Measurements from ENCODE around the gene EVI5L. TPM values are rescaled to one million over a fixed set of nuclear protein-coding genes. Genes with fewer than 3 reads are reported as not detected.

Gene EVI5L
- total RNA-seq, 3 donors from 2014 or later: 7.5 to 12.5 (median 9.2) TPM

DNA sequence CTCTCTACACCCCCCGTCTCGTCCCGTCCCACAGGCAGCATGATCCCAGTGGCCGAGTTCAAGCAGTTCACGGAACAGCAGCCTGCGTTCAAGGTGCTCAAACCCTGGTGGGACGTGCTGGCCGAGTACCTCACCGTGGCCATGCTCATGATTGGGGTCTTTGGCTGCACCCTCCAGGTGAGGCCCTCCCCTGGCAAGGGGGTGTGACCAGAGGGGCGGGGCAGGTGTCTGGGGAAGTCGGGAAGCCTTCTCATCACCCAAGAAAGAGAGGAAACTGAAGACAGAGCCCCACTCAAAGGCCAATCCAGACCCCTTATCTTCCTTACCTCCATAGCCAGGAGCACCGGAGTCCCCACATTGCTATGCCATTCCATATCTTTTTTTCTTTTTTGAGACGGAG is 65.5 kb downstream of the EVI5L start:
- Histone ChIP-seq H3K36me3 (no peaks in the 10 kb centered on the region), H3K4me1 (no peaks in the 10 kb centered on the region), H3K9me3 (no peaks in the 10 kb centered on the region), H3K27ac (peak overlapping the region; percentile 83 to 84), H3K27me3 (no peaks in the 10 kb centered on the region), H3K4me3 (no peak overlapping the region)
- intact Hi-C loops (cut with DNase I; ENCODE audit: low total_unique reads): no loop called here
- TF ChIP-seq, protein P1, sequence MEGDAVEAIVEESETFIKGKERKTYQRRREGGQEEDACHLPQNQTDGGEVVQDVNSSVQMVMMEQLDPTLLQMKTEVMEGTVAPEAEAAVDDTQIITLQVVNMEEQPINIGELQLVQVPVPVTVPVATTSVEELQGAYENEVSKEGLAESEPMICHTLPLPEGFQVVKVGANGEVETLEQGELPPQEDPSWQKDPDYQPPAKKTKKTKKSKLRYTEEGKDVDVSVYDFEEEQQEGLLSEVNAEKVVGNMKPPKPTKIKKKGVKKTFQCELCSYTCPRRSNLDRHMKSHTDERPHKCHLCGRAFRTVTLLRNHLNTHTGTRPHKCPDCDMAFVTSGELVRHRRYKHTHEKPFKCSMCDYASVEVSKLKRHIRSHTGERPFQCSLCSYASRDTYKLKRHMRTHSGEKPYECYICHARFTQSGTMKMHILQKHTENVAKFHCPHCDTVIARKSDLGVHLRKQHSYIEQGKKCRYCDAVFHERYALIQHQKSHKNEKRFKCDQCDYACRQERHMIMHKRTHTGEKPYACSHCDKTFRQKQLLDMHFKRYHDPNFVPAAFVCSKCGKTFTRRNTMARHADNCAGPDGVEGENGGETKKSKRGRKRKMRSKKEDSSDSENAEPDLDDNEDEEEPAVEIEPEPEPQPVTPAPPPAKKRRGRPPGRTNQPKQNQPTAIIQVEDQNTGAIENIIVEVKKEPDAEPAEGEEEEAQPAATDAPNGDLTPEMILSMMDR (IDR thresholded peaks at IDR 0.05): no peak
- TF ChIP-seq POLR2AphosphoS5 (IDR thresholded peaks at IDR 0.05) (no peak), POLR2A (IDR thresholded peaks at IDR 0.05) (no peak)
- DNase-seq (ENCODE audit: low spot score in 2 of 2): no peak

DNA sequence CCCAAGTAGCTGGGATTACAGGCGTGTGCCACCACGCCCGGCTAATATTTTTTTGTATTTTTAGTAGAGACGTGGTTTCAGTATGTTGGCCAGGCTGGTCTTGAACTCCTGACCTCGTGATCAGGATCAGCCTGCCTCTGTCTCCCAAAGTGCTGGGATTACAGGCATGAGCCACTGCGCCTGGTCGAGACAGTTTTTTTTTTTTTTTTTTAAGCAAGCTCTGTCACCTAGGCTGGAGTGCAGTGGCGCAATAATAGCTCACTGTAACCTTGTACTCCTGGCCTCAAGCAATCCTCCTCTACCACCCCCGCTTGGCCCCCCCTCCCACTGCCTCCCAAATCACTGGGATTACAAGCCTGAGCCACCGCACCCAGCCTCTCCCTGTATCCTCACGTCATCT is 67.3 kb downstream of the EVI5L start:
- Histone ChIP-seq H3K36me3 (no peaks in the 10 kb centered on the region), H3K4me3 (no peak overlapping the region), H3K9me3 (no peaks in the 10 kb centered on the region), H3K27me3 (no peaks in the 10 kb centered on the region), H3K27ac (no peak overlapping the region), H3K4me1 (no peaks in the 10 kb centered on the region)
- DNase-seq (ENCODE audit: low spot score in 2 of 2): no peak
- TF ChIP-seq POLR2A (IDR thresholded peaks at IDR 0.05): no peak
- TF ChIP-seq, protein P1 (IDR thresholded peaks at IDR 0.05): no peak
- no peak for TF ChIP-seq POLR2AphosphoS5 (IDR thresholded peaks at IDR 0.05)
- intact Hi-C loops (cut with DNase I; ENCODE audit: low total_unique reads): no loop called here

DNA sequence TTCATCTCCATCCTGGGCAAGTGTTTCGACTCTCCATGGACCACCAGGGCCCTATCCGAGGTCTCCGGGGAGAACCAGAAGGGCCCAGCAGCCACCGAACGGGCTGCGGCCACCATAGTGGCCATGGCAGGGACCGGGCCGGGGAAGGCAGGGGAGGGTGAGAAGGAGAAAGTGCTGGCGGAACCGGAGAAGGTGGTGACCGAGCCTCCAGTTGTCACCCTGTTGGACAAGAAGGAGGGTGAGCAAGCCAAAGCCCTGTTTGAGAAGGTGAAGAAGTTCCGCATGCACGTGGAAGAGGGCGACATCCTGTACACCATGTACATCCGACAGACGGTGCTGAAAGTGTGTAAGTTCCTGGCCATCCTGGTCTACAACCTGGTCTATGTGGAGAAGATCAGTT is 68.9 kb downstream of the EVI5L start:
- H3K36me3 ChIP-seq: no peaks in the 10 kb centered on the region
- DNase-seq (ENCODE audit: low spot score in 2 of 2): no peak
- H3K4me3 ChIP-seq: no peak overlapping the region
- no peak for TF ChIP-seq POLR2AphosphoS5 (IDR thresholded peaks at IDR 0.05)
- TF ChIP-seq, protein P1 (IDR thresholded peaks at IDR 0.05): no peak
- no peak for TF ChIP-seq POLR2A (IDR thresholded peaks at IDR 0.05)
- H3K27ac ChIP-seq: no peak overlapping the region
- no peaks in the 10 kb centered on the region for H3K9me3 ChIP-seq
- no peaks in the 10 kb centered on the region for H3K27me3 ChIP-seq
- H3K4me1 ChIP-seq: peaks cover 0 to 10% of the 10 kb centered on the region in 2 donors
- intact Hi-C loops (cut with DNase I; ENCODE audit: low total_unique reads): no loop called here

DNA sequence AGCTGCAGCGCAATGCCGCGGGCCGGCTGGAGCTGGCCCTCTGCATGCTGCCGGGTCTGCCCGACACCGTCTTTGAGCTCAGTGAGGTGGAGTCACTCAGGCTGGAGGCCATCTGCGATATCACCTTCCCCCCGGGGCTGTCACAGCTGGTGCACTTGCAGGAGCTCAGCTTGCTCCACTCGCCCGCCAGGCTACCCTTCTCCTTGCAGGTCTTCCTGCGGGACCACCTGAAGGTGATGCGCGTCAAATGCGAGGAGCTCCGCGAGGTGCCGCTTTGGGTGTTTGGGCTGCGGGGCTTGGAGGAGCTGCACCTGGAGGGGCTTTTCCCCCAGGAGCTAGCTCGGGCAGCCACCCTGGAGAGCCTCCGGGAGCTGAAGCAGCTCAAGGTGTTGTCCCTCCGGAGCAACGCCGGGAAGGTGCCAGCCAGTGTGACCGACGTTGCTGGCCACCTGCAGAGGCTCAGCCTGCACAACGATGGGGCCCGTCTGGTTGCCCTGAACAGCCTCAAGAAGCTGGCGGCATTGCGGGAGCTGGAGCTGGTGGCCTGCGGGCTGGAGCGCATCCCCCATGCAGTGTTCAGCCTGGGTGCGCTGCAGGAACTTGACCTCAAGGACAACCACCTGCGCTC is 69.8 kb downstream of the EVI5L start:
- no peaks in the 10 kb centered on the region for H3K9me3 ChIP-seq
- H3K27me3 ChIP-seq: no peaks in the 10 kb centered on the region
- intact Hi-C loops (cut with DNase I; ENCODE audit: low total_unique reads): loop anchor here (5.0 kb wide), 1 partner anchor 48 kb away; no protein-coding TSS in a partner anchor
- no peak for DNase-seq (ENCODE audit: low spot score in 2 of 2)
- TF ChIP-seq POLR2AphosphoS5 (IDR thresholded peaks at IDR 0.05) (no peak), POLR2A (IDR thresholded peaks at IDR 0.05) (no peak)
- TF ChIP-seq, protein P1 (IDR thresholded peaks at IDR 0.05): no peak
- H3K36me3 ChIP-seq: no peaks in the 10 kb centered on the region
- H3K4me1 ChIP-seq: peaks cover 4 to 14% of the 10 kb centered on the region in 2 donors
- H3K4me3 ChIP-seq: no peak overlapping the region
- peak overlapping the region in 1 of 2 donors; percentile 62 for H3K27ac ChIP-seq

DNA sequence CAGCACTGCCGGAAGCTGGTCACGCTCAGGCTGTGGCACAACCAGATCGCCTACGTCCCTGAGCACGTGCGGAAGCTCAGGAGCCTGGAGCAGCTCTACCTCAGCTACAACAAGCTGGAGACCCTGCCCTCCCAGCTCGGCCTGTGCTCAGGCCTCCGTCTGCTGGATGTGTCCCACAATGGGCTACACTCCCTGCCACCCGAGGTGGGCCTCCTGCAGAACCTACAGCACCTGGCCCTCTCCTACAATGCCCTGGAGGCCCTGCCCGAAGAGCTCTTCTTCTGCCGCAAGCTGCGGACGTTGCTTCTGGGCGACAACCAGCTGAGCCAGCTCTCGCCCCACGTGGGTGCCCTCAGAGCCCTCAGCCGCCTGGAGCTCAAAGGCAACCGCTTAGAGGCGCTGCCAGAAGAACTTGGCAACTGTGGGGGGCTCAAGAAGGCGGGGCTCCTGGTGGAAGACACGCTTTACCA is 70.4 kb downstream of the EVI5L start:
- no peak for DNase-seq (ENCODE audit: low spot score in 2 of 2)
- Histone ChIP-seq H3K4me3 (no peak overlapping the region), H3K36me3 (no peaks in the 10 kb centered on the region), H3K27me3 (no peaks in the 10 kb centered on the region), H3K9me3 (no peaks in the 10 kb centered on the region), H3K4me1 (peaks cover 10 to 18% of the 10 kb centered on the region in 2 donors), H3K27ac (peak overlapping the region; percentile 62 to 92)
- intact Hi-C loops (cut with DNase I; ENCODE audit: low total_unique reads): loop anchor here (5.0 kb wide), 1 partner anchor 48 kb away; no protein-coding TSS in a partner anchor
- TF ChIP-seq POLR2AphosphoS5 (IDR thresholded peaks at IDR 0.05): no peak
- TF ChIP-seq POLR2A (IDR thresholded peaks at IDR 0.05): no peak
- TF ChIP-seq, protein P1 (IDR thresholded peaks at IDR 0.05): no peak

Data from breast epithelium (tissue), 4 donors.